GM10266 (cell line): ENCODE measurements around the gene ALPI.

Experiments used
- DNase-seq: peaks from one replicate; pipeline ENCODE4 v3.0.0; 2012; ENCODE audit errors: extremely low spot score
- CTCF ChIP-seq: IDR thresholded peaks from 2 replicates; pipeline ENCODE4 v1.5.1; 2012; ENCODE audit warnings: mild to moderate bottlenecking, low read depth; ENCODE audit not compliant: control insufficient read depth, insufficient read depth; ENCODE audit errors: missing control alignments

Gene ALPI

GRCh38 chr2:232488097-232488711 lies 32.3 kb downstream of the ALPI start:
- no peak for DNase-seq
- no peak for TF ChIP-seq CTCF

DNA sequence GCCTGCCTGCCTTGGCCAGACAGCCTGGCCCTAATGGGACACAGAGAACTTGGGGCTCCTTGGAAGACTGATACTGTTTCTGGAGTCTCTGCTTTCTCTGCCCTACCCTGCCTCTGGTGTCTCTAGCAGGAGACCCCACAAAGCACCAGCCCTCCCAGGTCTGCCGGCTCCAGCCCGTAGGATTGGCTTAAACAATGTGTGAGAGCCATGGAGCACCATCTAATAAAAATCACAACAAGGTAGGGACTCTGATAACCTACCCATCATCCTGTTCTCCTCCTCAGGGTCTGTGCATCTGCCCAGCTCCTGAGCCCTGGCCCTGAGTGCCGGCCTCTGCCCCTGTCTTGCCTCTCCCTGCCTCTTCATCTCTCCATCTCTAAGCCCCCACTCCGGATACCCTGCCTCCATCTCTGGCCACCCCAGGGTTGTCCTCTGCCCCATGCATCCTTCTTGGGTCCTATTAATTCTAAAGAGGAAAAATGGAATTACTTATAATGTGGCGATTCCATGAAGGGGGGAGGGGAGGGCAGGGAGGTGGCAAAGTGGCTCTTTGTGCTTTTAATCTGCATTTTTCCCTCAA lies 32.9 kb downstream of the ALPI start:
- no peak for TF ChIP-seq CTCF
- DNase-seq, result no peak

DNA sequence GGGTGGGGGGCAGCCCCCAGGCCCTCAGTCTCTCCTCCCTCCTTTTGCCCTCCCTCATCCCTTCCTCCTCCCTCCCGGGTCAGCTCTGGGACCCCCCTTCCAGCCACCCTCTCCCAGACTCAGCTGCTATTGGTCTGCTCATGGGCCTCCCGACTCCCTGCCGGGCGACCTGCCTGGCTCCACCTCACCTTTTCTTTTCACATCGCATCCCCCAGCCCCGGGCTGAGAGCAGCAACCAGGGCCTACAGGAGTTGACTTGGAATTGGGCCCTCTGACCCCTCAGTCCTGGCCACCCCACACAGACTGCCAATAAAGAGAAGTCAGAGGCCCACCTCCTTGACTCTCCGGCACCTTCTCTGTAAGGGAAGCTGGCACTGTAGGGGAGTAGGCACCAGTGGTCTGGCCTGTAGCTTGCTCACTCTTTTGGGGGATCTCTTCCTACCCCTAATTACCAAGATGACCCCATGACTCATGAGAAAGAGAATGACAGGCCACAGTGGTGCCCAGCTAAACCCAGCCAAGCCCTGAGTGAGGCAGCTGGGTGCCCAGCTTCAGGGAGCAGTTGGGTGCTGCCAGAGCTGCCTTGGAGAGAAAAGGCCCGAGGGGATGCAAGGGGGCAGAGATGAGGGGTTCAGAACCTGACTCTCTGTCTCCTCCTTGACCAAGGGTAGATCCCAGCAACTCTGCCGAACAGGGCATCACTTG lies 33.7 kb downstream of the ALPI start:
- no peak for DNase-seq
- TF ChIP-seq CTCF, result no peak

DNA sequence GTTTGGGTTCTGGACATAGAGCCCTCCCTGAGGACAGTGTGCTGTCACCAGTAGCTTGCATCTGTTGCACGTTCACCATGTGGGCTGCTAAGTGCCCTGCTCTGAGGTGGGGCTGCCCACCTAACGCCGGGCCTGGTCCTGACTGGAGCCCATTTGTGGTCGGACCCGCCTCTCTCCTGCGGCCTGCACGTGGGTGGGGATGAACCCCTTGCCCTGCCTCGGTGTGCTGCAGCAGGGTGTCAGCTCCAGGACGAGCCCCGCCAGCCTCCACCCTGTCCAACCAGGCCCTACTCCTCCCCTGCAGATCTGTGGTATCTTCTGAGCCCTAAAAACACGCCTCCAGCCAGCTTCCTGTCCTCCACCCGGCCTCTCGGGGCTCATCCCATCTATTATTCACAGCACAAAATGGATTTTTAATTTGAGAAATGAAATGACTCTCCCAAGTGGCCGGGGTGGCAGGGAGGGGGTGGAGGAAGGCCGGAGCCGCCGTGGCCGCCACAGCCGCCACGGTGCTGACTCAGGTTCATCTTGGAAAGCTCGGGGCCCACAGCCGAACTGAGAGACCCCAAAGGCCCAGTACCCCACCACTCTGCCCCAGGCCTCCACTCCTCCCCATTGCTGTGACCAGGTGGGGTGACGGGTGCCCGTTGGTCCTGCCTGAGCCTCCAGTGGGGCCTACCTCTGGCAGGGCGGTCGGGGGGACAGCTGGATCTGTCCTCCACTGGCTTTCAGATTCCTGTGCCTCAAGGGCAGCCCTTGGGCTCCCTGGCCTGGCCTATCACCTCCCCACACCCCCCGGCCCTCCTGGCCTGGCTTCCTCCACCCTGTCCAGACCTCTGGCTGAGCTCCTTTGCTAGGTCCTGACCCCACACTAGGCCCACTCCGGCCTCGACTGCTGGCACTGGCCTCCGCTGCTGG lies 34.5 kb downstream of the ALPI start:
- DNase-seq, result no peak
- no peak for TF ChIP-seq CTCF

GRCh38 chr2:232491139-232491780 lies 35.3 kb downstream of the ALPI start:
- no peak for DNase-seq
- no peak for TF ChIP-seq CTCF

GRCh38 chr2:232492236-232492848 lies 36.4 kb downstream of the ALPI start:
- no peak for TF ChIP-seq CTCF
- DNase-seq, result no peak
